GM19328 (cell line): ENCODE measurements around the gene OR52W1.

Experiments used
- ATAC-seq: cut with Tn5 transposase; IDR thresholded peaks from one replicate; pipeline ENCODE4 v1.9.1; 2021; ENCODE audit warnings: mild to moderate bottlenecking, moderate library complexity; ENCODE audit not compliant: unreplicated experiment

Gene OR52W1, protein sequence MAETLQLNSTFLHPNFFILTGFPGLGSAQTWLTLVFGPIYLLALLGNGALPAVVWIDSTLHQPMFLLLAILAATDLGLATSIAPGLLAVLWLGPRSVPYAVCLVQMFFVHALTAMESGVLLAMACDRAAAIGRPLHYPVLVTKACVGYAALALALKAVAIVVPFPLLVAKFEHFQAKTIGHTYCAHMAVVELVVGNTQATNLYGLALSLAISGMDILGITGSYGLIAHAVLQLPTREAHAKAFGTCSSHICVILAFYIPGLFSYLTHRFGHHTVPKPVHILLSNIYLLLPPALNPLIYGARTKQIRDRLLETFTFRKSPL

DNA sequence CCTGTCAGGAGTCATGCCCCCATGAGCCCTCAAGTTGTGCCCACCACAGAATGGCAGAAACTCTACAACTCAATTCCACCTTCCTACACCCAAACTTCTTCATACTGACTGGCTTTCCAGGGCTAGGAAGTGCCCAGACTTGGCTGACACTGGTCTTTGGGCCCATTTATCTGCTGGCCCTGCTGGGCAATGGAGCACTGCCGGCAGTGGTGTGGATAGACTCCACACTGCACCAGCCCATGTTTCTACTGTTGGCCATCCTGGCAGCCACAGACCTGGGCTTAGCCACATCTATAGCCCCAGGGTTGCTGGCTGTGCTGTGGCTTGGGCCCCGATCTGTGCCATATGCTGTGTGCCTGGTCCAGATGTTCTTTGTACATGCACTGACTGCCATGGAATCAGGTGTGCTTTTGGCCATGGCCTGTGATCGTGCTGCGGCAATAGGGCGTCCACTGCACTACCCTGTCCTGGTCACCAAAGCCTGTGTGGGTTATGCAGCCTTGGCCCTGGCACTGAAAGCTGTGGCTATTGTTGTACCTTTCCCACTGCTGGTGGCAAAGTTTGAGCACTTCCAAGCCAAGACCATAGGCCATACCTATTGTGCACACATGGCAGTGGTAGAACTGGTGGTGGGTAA, at the start of gene OR52W1:
Gene OR52W1, plus strand, starts transcription at position 51 of the 637 bp plus-strand sequence. Its CDS starts 0 bp downstream, at position 51.
- no peak for ATAC-seq

DNA sequence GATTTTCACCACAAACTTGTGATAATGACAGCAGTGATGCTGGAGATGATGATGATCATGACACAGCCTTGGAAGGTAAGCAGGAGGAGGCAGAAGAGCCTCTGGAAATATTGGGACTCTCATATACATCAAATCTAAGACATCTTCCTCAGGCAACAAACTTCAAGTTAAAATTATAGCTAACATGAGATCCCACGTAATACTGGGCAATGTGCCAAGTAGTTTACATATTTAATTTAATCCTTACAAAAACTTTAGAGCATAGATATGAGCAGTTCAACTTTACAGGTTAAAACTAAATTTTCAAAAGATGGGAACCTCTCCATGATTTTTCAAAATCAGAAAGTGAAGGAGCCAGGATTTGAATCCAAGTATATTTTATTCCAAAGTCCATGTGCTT, 47.9 kb upstream of the OR52W1 start:
- no peak for ATAC-seq

DNA sequence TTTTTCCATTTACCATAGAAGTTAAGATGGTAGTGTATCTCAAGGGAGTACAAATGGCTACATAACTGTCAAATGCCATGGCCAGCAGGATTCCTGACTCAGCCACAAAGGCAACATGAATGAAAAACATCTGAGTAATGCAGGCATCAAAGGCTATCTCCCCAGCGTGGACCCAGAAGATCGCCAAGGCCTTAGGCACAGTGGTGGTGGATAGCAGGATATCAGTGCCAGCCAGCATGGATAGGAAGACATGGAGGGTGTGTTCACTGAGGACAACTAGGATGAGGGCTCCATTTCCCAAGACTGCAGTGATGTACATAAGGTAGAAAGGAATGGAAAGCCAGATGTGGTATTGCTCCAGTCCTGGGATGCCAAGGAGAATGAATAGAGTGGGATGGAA, 46.9 kb upstream of the OR52W1 start:
- no peak for ATAC-seq

DNA sequence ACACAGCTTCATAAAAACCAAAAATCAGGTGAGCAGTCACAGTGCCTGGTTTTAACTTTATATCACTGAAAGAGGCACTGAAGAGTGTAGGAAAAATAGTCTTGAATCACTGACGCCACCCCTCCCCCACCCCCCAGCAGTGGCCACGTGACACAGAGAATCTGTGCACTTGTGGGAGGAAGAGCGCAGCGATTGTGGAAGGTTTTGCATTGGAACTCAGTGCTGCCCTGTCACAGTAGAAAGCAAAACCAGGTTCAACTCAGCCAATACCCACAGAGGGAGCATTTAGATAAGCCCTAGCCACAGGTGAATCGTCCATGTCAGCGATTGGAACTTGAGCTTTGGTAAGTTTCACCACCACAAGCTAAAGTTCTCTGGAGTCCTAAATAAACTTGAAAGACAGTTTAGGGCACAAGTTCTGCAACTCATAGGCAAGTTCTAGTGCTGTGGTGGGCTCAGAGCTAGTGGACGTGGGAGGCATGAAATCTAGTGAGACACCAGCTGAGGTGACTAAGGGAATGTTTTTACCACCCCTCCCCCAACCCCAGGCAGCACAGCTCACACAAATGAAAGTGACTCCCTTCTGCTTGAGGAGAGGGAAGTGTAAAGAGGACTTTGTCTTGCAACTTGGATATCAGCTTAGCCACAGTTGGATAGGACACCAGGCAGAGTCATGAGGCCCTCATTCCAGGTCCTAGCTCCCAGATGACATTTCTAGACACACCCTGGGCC, 42.2 kb upstream of the OR52W1 start:
- ATAC-seq, result no peak

DNA sequence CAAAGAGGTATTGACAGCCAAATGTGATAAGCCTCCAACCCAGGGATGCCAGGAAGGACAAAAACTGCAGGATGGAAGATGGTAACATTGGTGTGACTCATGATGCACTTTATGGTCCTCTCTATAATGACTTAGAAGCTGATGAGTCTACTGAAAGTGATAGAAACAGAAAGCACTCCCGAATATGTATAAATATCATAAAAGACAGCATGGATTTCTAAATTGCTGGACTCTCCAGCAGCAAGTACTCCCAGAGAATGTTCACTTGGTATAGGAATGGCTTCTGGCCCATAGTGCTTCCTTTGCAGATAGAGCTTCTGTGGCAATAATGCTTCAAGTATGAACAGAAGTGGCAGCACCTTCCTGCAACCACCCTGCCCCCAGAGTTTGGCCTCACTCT, 28.8 kb upstream of the OR52W1 start, which contains the start of gene OR52B2:
Gene OR52B2, minus strand, starts transcription at position 101 of the 400 bp plus-strand sequence. Its CDS starts 0 bp downstream, at position 101.
- ATAC-seq, result no peak

DNA sequence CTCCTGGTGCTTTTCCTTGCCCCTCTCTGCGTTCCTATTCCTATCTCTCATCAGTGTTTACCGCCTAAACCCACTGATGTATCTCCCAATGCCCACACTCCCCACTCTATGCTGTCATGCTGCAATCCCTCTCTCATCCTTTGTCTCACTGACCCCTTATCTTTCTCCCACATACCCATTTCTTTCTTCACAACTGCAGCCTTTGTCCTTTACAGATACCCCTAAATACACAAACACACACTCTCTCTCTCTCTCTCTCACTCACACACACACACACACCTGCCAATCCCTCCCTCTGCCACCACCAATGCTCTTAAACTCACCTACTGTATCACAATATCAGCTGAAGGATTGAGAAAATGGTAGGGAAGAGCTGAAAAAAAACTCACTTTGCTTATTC, 23.6 kb upstream of the OR52W1 start:
- ATAC-seq, result no peak

DNA sequence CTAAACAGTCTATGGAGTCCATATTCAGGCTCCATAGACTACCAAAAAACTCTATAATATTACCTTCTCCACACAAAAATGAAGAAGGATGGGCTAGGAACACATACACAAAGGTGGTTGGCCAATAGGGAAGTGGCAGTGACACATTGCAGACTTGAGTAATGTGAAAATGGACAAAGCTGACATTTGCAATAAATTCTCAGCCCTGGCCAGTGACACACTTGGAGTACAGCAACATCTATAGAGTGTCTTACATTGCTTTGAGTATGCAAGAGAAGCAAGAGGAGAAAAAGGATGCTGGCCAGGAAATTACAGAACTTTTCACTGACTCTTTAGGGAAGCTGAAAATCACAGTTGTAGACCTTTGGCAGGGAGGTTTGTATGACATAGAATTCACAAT, 7.3 kb upstream of the OR52W1 start:
- ATAC-seq, result no peak

DNA sequence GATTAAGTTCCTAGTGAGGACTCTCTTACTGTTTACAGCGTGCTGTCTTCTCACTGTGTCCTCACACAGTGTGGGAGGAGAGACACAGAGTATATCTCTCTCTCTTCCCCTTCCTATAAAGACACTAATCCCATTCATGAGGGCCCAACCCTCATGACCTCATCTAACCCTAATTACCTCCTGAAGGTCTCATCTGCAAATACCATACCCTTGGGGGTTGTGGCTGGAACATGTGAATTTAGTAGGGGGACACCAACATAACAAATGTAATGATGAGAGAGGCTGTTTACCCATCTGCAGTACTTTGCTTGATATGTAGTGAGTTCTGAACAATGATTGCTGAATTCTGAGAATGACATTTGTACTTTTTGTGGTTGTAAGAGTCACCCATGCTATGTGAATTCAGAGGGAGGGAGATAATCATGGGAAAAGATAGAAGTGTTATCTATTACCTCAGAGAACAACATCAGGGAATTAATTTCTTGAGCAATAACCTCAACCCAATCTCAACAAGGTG, 4.9 kb upstream of the OR52W1 start:
- ATAC-seq, result no peak

DNA sequence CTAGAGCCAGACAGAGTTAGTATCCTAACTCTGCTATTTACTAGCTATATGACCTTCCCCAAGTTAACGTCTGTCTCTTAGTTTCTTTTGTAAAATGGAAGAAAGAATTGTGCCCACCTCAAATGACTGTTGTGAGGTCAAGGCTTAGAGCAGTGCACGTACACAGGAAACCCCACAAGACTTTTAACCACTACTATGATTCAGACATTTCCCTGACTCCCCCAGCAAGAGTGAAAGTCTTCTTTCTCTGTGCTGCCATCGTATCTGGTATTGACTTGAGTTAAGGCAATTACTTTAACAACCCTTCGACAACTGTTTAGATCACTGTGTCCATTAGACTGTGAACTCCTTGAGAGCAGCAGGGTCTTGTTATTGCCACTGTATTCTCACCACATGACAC, 2.6 kb upstream of the OR52W1 start:
- ATAC-seq, result no peak

DNA sequence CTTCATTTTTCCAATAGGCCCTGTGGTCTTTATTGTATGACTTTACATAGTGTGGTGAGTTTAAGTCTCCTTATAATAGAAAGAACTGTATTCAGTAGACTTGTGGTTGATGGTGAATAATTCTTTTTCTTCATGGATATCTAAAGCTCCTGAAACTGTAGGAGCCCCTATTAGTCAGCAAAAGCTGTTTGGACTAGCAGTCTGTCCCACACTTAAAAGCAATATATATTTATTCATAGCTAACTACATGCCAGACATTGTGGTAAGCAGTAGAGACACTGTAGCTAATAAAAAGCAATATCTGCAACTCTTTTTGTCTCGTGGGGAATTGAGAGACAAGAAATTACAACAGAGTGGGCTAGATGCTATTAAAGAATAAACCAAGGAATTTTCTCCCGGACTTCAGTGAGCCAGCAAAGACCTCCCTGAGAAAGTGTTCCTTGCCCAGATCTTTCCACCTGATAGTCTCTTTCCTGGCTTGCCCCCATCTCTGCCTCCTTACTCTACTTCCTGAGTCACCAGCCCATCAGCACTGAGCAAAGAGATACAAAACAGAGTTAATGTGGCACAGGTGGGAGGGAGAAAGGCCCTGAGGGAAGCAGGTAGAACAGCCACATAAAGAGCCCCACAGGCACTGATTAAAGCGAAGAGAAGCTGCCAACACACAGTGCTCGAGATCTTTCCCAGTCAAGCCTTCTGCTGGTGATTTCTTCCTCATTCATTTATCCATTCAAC, 1.4 kb upstream of the OR52W1 start:
- ATAC-seq, result no peak

DNA sequence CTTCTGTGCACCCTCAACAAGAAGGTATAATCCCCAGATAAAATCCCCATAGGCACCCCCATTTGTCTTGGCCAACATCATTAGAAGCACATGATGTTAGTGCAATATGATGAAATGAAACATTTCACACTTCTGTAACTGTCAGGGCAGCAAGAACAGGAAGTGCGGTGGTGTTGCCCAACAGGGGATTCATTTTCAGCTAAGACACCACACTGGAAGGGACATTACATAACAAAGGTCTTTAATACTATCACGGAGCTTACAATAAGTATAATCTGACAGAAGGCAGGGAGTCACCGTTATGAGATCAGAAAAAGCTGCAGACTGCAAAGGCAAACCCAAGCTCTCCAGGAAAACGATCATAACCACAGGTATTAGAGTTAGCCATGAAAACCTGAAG, 2.0 kb downstream of the OR52W1 start:
- no peak for ATAC-seq

DNA sequence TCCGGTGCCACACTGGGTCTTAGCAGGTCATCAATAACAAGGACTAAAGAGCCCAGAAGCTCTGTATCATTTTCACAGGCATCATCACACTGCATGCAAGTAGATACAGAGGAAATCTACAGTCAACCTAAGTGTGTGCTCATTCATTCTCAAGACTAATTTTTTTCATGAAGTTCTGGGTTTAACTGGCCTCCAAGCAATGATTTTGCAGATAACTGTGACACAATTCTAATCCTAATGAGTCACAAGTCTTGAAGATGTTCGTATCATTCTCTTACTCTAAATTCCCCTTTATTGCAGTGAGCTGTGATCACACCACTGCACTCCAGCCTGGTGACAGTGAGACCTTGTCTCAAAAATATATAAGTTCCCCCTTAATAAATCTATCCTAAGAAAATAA, 2.5 kb downstream of the OR52W1 start:
- ATAC-seq, result no peak

DNA sequence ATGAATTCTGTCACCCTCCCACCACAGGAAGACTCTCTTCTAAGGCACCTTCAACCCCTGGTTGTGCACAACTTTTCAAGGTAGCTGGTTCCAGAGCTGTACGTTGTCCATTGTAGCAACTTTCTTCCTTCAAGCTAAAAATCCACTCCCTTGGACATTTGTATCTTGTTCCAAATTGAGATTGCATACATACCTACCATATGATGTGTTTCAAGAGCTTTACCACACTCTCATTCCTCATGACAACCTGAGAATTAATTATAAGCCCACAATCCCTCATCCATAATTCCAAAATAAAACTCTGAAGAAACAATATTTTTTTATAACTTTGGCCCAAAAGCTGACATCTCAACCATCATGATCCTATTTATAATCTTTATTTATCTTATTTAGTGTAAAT, 3.0 kb downstream of the OR52W1 start:
- ATAC-seq, result no peak

DNA sequence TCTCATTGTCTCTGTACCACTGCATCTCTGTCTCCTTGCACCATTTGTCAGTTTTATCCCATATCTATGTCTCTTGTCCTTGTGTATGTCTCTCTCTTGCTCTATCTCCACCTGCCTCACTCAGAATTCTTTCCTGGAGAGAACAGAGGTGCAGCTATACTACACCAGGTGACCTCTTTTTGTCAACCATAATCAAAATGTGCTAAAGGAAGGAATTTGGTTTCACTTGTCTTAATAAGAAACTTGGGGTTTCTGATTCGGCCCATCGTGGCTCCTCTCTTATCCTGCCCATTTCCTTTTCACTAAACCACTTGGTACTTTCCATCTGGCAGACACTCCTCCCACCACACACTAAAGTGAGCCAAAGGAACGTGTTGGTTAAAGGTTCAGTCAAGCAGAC, 4.3 kb downstream of the OR52W1 start:
- ATAC-seq, result peak; percentile 44

DNA sequence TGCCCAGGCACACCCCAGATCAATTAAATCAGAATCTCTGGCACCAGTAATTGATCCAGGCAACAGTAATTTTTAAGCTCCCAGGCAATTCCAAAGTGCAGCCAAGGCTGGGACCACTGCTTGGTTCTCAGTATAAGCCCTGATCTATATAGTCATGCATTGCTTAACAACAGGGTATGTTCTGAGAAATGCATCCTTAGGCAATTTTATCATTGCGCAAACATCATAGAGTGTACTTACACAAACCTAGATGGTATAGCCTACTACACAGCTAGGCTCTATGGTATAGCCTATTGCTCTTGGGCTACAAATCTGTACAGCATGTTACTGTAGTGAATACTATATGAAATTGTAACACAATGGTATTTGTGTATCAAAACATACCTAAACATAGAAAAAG, 5.7 kb downstream of the OR52W1 start:
- no peak for ATAC-seq

DNA sequence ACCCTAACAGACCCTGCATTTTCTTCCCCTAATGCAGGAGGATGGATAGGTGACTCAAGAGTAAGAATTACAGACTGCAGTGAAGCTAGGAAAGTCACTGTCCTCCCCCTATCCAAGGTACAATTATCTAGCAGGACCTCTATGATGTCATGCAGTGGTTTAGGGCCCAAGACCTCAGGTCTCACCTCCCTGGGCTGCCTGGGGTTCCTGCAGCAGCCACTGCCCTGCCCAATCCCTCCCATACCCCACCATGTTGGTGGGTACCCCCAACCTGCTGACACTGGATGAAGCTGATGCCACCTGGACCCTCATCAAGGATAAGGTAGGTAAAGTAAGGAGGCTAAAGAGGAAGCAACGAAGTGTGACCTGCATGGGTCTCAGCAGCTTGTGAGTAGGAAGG, 6.3 kb downstream of the OR52W1 start, which contains the start of gene C11orf42:
Gene C11orf42, plus strand, starts transcription at position 192 of the 400 bp plus-strand sequence. Its CDS starts 59 bp downstream, at position 251.
- ATAC-seq, result no peak

DNA sequence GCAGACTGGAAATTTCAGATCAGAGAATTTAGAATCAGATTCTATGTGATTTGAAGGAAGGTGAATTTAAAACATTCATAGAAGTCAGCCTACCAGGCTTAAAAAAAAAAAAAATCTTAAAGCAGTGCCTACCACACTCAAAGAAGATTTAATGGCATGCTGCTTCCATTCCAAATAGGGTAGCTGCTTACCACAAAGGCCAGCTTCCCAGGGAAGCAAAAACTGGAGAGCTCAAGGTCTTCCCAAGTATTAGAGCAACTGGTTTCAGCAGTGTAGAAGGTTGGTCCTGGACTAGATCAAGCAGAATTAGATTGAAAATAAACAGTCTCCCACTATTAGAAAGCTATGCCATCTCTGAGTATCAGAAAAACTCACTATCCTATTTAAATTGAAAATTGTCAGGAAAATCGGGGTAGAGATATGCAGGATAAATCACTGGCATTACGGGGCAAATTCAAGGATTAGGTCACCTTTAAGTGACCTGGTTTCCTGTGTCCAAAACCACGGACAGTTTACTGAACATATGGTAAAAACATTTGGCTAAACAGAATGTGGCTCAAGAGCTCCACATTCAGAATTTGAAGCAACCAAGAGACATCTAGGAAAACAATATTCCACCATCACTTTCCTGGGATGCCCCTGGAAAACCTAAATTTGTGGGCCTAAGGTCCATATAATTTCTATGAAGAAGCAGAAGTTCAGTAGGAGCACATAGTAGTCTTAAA, 7.6 kb downstream of the OR52W1 start:
- ATAC-seq, result no peak

DNA sequence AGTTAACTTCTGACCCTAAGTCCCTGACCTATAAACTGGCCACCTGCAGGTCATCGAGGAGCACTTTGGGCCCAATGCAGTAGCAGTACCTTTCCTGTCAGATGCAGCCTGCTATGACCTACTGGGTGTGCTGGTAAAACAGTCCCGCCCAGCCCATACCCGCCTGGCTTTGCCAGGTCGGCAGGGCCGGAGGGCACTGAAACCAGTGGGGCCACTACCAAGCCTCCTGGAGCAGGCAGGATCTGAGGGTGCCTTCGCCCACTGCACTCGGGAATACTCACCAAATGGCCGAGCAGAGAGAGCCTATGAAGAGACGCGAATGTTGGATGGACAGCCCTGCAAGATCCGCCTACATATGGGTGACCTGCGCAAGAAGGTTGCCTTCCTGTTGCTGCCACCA, 10.8 kb downstream of the OR52W1 start:
- ATAC-seq, result no peak

DNA sequence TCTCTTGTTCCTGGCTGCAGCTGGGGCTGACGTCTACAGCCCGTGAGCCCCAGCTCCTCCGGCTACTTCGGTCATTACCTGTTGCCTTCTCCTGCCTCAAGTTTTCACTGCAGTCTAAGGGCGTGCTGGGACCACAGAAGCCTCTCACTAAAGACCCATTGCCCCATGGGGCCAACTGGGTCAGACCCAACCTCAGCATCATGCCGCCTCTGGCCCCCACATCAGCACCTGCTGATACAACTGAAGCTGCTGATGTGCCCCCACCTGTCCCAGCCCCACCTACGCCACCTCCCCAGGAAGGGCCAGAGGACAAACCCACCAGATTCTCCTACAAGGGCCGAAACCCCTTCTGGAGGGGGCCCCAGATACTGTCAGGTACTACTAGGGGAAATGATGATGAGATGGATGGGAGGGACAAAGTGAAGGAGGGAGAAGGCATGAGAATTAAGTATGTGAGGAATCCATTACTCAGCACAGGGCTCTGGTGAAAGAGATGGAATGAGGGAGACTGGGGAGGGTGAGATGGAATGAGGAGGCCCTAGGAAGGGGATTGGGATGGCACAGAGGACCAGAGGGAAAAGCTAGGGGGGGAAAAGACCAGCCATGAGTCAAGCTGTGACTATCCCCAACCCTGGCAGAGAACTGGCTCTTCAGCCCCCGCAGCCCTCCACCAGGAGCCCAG, 11.4 kb downstream of the OR52W1 start:
- no peak for ATAC-seq

DNA sequence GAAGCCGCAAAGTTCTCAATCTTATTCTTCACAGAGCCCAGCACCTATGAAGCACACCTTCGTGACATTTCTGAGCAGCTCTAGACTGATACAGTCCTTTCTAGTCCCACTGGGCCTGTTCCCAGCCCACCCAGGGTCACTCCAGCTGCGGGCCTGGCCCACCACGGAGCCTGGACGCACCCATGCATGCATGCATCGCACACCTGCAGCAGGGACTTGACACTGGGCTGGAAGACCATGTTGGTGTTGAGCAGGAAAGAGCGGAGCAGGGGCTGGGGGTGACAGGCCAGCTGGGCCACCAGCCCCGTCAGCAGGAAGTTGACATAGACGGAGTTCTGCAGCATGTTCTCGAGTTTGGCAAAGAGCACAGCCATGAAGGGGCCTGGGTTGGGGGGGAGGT, 15.5 kb downstream of the OR52W1 start:
- ATAC-seq, result no peak
